Body of pancreas (tissue), 4 donors: Measurements from ENCODE around the gene SPG21.

ENCODE experiments used
- POLR2A ChIP-seq, 3 donors: fragments of 450-650 bp; IDR thresholded peaks; one replicate each; pipeline ENCODE4 v1.6.1; 2016; ENCODE audit warnings: antibody characterized with exemption in 3 of 3, mild to moderate bottlenecking in 2 of 3
- TF ChIP-seq, protein P1 (sequence below), 7 experiments: fragments of 450-650 bp in 4 of 7; fragments of 200-600 bp in 3 of 7; sonication (generic) in 3 of 7; IDR thresholded peaks; one replicate each; pipeline ENCODE4 v1.5.1; 2016 to 2019; ENCODE audit warnings: antibody characterized with exemption in 7 of 7

DNA sequence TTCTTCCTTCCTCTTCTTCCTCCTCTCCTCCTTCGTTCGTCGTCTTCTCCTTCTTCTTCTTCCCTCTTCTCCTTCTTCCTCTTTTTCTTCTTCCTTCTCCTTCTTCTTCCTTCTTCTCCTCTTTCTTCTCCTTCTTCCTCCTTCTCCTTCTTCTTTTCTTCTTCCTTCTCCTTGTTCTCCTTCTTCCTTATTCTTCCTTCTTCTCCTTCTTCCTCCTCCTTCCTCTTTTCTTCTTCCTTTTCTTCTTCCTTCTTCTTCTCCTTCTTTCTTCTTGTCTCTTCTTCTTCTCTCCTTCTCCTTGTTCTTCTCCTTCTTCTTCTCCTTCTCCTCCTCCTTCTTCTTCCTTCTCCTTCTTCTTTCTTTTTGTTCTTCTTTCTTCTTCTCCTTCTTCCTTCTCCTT is 35.3 kb downstream of the SPG21 start:
- TF ChIP-seq POLR2A (IDR thresholded peaks at IDR 0.05): no peak
- TF ChIP-seq, protein P1, sequence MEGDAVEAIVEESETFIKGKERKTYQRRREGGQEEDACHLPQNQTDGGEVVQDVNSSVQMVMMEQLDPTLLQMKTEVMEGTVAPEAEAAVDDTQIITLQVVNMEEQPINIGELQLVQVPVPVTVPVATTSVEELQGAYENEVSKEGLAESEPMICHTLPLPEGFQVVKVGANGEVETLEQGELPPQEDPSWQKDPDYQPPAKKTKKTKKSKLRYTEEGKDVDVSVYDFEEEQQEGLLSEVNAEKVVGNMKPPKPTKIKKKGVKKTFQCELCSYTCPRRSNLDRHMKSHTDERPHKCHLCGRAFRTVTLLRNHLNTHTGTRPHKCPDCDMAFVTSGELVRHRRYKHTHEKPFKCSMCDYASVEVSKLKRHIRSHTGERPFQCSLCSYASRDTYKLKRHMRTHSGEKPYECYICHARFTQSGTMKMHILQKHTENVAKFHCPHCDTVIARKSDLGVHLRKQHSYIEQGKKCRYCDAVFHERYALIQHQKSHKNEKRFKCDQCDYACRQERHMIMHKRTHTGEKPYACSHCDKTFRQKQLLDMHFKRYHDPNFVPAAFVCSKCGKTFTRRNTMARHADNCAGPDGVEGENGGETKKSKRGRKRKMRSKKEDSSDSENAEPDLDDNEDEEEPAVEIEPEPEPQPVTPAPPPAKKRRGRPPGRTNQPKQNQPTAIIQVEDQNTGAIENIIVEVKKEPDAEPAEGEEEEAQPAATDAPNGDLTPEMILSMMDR (IDR thresholded peaks at IDR 0.05): no peak
